Liver (tissue), 9 donors: ENCODE results near the gene TMEM205. TPM values are rescaled to one million over a fixed set of nuclear protein-coding genes. Genes with fewer than 3 reads are reported as not detected.

Experiments used
- DNase-seq: peaks from one replicate; pipeline ENCODE4 v3.0.0-alpha.2; 2017; ENCODE audit warnings: low spot score
- H3K27ac ChIP-seq, 2 donors: one replicate each; pipeline ENCODE4 v1.7.0; 2013; ENCODE audit warnings: inconsistent platforms in 2 of 2, low read length in 2 of 2, control low read depth in 1 of 2, low read depth in 1 of 2, mild to moderate bottlenecking in 1 of 2
- H3K27me3 ChIP-seq, 4 donors: one replicate each; pipeline versions ENCODE4 v1.6.1 to v1.7.0; 2013; ENCODE audit warnings: low read length in 3 of 4, inconsistent platforms in 1 of 4, mild to moderate bottlenecking in 1 of 4, moderate library complexity in 1 of 4; ENCODE audit not compliant: control insufficient read depth in 4 of 4, insufficient read depth in 4 of 4
- H3K36me3 ChIP-seq, 4 donors: one replicate each; pipeline versions ENCODE4 v1.6.1 to v1.7.0; 2013; ENCODE audit warnings: low read length in 3 of 4, mild to moderate bottlenecking in 3 of 4, low read depth in 1 of 4, moderate library complexity in 1 of 4; ENCODE audit not compliant: control insufficient read depth in 4 of 4, insufficient read depth in 3 of 4
- H3K4me1 ChIP-seq, 4 donors: one replicate each; pipeline versions ENCODE4 v1.6.1 to v1.7.0; 2013; ENCODE audit warnings: low read length in 3 of 4, mild to moderate bottlenecking in 3 of 4, moderate library complexity in 1 of 4; ENCODE audit not compliant: control insufficient read depth in 4 of 4, insufficient read depth in 4 of 4
- H3K4me3 ChIP-seq, 3 donors: one replicate each; pipeline versions ENCODE4 v1.6.1 to v1.7.0; 2013; ENCODE audit warnings: low read length in 3 of 3, control low read depth in 1 of 3, low read depth in 1 of 3, mild to moderate bottlenecking in 1 of 3
- H3K9ac ChIP-seq, 2 donors: one replicate each; pipeline ENCODE4 v1.7.0; 2013; ENCODE audit warnings: low read length in 2 of 2, mild to moderate bottlenecking in 2 of 2, moderate library complexity in 2 of 2, control low read depth in 1 of 2, low read depth in 1 of 2
- H3K9me3 ChIP-seq, 4 donors: one replicate each; pipeline versions ENCODE4 v1.6.1 to v1.7.0; 2013; ENCODE audit warnings: low read length in 3 of 4; ENCODE audit not compliant: control insufficient read depth in 4 of 4
- EGR1 ChIP-seq, 2 donors: IDR thresholded peaks; 2 replicates each; pipeline ENCODE4 v1.6.1; 2016 to 2018; ENCODE audit warnings: antibody characterized with exemption in 2 of 2, low read depth in 2 of 2
- FOXA1 ChIP-seq: IDR thresholded peaks from 2 replicates; pipeline ENCODE4 v1.6.1; 2016; ENCODE audit warnings: antibody characterized with exemption
- FOXA2 ChIP-seq: IDR thresholded peaks from 2 replicates; pipeline ENCODE4 v1.6.1; 2016; ENCODE audit warnings: antibody characterized with exemption
- GABPA ChIP-seq, 2 donors: IDR thresholded peaks in 1 of 2; conservative IDR thresholded peaks in 1 of 2; 2 replicates each; pipeline ENCODE4 v1.6.1; 2016; ENCODE audit warnings: antibody characterized with exemption in 2 of 2, mild to moderate bottlenecking in 1 of 2, moderate library complexity in 1 of 2
- HNF4A ChIP-seq, 2 donors: conservative IDR thresholded peaks; 2 replicates each; pipeline ENCODE4 v1.6.1; 2016; ENCODE audit warnings: antibody characterized with exemption in 2 of 2, mild to moderate bottlenecking in 2 of 2
- HNF4G ChIP-seq: IDR thresholded peaks from 2 replicates; pipeline ENCODE4 v1.6.1; 2016; ENCODE audit warnings: antibody characterized with exemption
- JUND ChIP-seq, 2 donors: IDR thresholded peaks; 2 replicates each; pipeline ENCODE4 v1.6.1; 2016; ENCODE audit warnings: antibody characterized with exemption in 2 of 2
- NR2F2 ChIP-seq: IDR thresholded peaks from 2 replicates; pipeline ENCODE4 v1.6.1; 2016; ENCODE audit warnings: antibody characterized with exemption
- RAD21 ChIP-seq, 2 donors: IDR thresholded peaks; 2 replicates each; pipeline ENCODE4 v1.6.1; 2016; ENCODE audit warnings: antibody characterized with exemption in 2 of 2, mild to moderate bottlenecking in 2 of 2
- RXRA ChIP-seq, 2 donors: IDR thresholded peaks; 2 replicates each; pipeline ENCODE4 v1.6.1; 2017 to 2018; ENCODE audit warnings: antibody characterized with exemption in 2 of 2, mild to moderate bottlenecking in 1 of 2
- SP1 ChIP-seq: IDR thresholded peaks from 2 replicates; pipeline ENCODE4 v1.6.1; 2018; ENCODE audit warnings: antibody characterized with exemption, mild to moderate bottlenecking
- TAF1 ChIP-seq: conservative IDR thresholded peaks from 2 replicates; pipeline ENCODE4 v1.6.1; 2016; ENCODE audit warnings: antibody characterized with exemption, mild to moderate bottlenecking
- YY1 ChIP-seq: IDR thresholded peaks from 2 replicates; pipeline ENCODE4 v1.6.1; 2016; ENCODE audit warnings: antibody characterized with exemption, mild to moderate bottlenecking
- WGBS: extraction: QIAGEN DNeasy Blood & Tissue Kit; methylation state at CpG from one replicate; pipeline ENCODE4 v1.1.7; 2013; 5-methylcytosine and 5-hydroxymethylcytosine counted together
- polyA plus RNA-seq, 2 donors: library from polyadenylated mRNA; stranded (reverse) in 1 of 2; unstranded in 1 of 2; fragments of 200-250 nt in 1 of 2; fragments of >200 nt in 1 of 2; fragmentation: Nextera tagmentation in 1 of 2; extraction: Ambion mirVana in 1 of 2; gene quantifications; one replicate each; pipeline versions ENCODE4 v1.2.1 to v1.2.3, GENCODE V29; 2013 to 2015
- total RNA-seq, 2 donors: library from RNA; depleted of rRNA; stranded (reverse); fragments of >200 nt; gene quantifications; one replicate each; pipeline ENCODE4 v1.2.3, GENCODE V29; 2014
- TF ChIP-seq, protein P1 (sequence below): IDR thresholded peaks from 2 replicates; pipeline ENCODE4 v1.6.1; 2016; ENCODE audit warnings: antibody characterized with exemption
- TF ChIP-seq, protein P2 (sequence below): fragments of 150-350 bp; IDR thresholded peaks from 2 replicates; pipeline ENCODE4 v1.5.1; 2017; ENCODE audit warnings: improper control_type of control experiment, low read depth, low read length; ENCODE audit not compliant: missing input control
- TF ChIP-seq, protein P3 (sequence below): IDR thresholded peaks from 2 replicates; pipeline ENCODE4 v1.6.1; 2016; ENCODE audit warnings: antibody characterized with exemption, mild to moderate bottlenecking
- TF ChIP-seq, protein P4 (sequence below): IDR thresholded peaks from 2 replicates; pipeline ENCODE4 v1.6.1; 2016; ENCODE audit warnings: antibody characterized with exemption
- donor health status: healthy.
- donor health status: healthy.
- donor health status: healthy.
- donor health status: healthy.
- donor health status: healthy.

TMEM205 gene
- total and polyA plus RNA-seq, 4 donors: 110 to 410 (median 272) TPM

DNA sequence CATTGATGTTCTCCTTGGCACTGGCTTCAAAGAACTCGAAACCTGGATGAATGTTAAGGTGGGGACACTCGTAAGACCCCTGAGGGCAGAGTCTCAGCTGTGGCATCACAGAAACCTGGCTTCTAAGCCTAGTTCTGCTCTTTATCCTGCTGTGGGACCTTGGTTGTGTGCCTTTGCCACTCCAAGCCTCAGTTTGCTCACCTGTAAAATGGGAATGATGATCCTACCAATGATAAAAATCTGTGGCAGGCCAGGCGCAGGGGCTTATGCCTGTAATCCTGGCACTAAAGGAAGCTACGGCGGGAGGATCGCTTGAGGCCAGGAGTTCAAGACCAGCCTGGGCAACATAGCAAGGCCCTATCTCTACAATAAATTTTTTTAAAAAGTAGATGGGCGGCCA lies 20.5 kb downstream of the TMEM205 start:
- Histone ChIP-seq H3K9me3 (no peaks in the 10 kb centered on the region), H3K9ac (no peak overlapping the region), H3K4me1 (peaks cover 6 to 16% (median 12%) of the 10 kb centered on the region in 4 donors), H3K36me3 (peaks cover 0 to 2% (median 0%) of the 10 kb centered on the region in 4 donors), H3K27me3 (no peaks in the 10 kb centered on the region), H3K4me3 (no peak overlapping the region), H3K27ac (no peak overlapping the region)
- WGBS: 94% methylated on average over 7 of the region's 7 CpGs
- DNase-seq: no peak
- TF ChIP-seq HNF4G (no peak), TAF1 (no peak), HNF4A (conservative IDR thresholded peaks at IDR 0.05) (no peak), JUND (IDR thresholded peaks at IDR 0.05) (no peak), YY1 (no peak), SP1 (no peak), EGR1 (IDR thresholded peaks at IDR 0.05; ENCODE audit: low read depth in 2 of 2) (no peak), RAD21 (IDR thresholded peaks at IDR 0.05) (no peak), GABPA (IDR thresholded peaks at IDR 0.05 in 1 of 2, conservative IDR thresholded peaks at IDR 0.05 in 1 of 2) (no peak)
- TF ChIP-seq, protein P1, sequence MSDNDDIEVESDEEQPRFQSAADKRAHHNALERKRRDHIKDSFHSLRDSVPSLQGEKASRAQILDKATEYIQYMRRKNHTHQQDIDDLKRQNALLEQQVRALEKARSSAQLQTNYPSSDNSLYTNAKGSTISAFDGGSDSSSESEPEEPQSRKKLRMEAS: no peak
- TF ChIP-seq, protein P2, sequence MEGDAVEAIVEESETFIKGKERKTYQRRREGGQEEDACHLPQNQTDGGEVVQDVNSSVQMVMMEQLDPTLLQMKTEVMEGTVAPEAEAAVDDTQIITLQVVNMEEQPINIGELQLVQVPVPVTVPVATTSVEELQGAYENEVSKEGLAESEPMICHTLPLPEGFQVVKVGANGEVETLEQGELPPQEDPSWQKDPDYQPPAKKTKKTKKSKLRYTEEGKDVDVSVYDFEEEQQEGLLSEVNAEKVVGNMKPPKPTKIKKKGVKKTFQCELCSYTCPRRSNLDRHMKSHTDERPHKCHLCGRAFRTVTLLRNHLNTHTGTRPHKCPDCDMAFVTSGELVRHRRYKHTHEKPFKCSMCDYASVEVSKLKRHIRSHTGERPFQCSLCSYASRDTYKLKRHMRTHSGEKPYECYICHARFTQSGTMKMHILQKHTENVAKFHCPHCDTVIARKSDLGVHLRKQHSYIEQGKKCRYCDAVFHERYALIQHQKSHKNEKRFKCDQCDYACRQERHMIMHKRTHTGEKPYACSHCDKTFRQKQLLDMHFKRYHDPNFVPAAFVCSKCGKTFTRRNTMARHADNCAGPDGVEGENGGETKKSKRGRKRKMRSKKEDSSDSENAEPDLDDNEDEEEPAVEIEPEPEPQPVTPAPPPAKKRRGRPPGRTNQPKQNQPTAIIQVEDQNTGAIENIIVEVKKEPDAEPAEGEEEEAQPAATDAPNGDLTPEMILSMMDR: no peak

DNA sequence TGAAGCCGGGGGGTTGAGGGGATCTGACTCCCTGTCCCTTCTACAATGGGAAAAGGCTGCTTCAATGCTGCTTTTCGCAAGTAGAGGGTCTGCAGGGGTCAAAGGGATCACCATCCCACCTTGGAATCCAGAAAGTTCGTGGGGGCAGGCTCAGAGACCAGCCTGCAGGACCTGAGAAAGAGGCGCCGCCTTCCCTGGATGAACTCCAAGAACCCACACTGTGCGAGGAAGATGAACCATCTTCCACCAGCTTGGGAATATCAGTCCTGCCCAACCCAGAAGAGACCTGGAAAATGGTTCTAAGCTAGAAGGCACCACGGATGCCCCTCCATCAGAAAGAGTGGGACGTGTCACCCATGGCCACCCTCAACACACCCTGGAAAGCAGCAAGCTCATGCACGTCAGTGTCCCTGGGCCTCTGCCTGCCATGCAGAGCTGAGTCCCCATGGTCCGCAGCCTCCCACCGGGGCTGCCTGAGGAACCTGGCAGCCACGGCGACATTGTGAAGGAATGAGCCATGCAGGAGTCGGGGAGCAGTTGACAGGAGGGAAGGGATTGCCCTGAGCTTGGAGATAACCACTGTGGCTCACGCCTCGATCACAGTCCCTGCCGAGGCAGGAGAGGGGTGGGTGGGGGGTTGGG lies 21.2 kb downstream of the TMEM205 start:
- Histone ChIP-seq H3K4me1 (peaks cover 6 to 16% (median 12%) of the 10 kb centered on the region in 4 donors), H3K36me3 (peaks cover 0 to 2% (median 0%) of the 10 kb centered on the region in 4 donors), H3K9ac (no peak overlapping the region), H3K27ac (peak overlapping the region; percentile 64 to 85), H3K9me3 (no peaks in the 10 kb centered on the region), H3K4me3 (no peak overlapping the region), H3K27me3 (no peaks in the 10 kb centered on the region)
- TF ChIP-seq HNF4G (peak; percentile 1), FOXA1 (no peak), SP1 (no peak)
- TF ChIP-seq, protein P1: no peak
- 86% methylated on average over 17 of the region's 17 CpGs for WGBS
- DNase-seq: no peak

DNA sequence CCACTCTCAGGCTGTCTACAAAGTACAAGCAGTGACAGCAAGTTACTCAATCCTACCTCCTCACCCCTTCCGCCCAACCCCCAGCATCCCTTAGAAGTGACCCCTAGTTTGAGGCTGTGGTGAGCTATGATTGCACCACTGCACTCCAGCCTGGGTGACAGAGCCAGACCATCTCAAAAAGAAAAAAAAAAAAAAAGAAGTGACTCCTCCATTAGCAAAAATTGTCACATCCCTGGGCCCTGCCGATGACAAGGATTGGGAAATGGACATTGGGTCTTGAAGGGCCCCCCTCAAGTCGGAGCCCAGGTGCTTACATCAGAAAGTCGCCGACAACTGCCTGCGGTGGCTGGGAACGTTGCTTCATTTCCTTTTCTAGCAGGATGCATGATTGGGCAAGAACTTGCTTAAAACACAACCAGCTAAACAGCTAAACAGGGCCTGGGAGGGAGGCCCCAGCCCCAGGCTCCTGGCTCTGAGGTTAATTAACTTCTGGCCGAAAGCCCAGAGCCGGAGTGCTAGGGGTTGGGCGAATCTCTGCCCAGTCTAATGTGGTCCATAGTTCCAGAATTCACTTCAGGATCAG lies 21.9 kb downstream of the TMEM205 start:
- peak overlapping the region; percentile 64 to 85 for H3K27ac ChIP-seq
- no peaks in the 10 kb centered on the region for H3K9me3 ChIP-seq
- H3K36me3 ChIP-seq: peaks cover 0 to 2% (median 0%) of the 10 kb centered on the region in 4 donors
- WGBS: 9% methylated on average over 10 of the region's 10 CpGs
- peaks cover 6 to 16% (median 12%) of the 10 kb centered on the region in 4 donors for H3K4me1 ChIP-seq
- no peak overlapping the region for H3K9ac ChIP-seq
- H3K27me3 ChIP-seq: no peaks in the 10 kb centered on the region
- peak; percentile 55 for DNase-seq
- peak overlapping the region in 1 of 3 donors; percentile 32 for H3K4me3 ChIP-seq
- TF ChIP-seq FOXA2 (no peak), TAF1 (no peak), NR2F2 (no peak), EGR1 (IDR thresholded peaks at IDR 0.05; ENCODE audit: low read depth in 2 of 2) (peak in 1 of 2 donors; percentile 43), HNF4A (conservative IDR thresholded peaks at IDR 0.05) (peak; percentile 52 to 53), GABPA (IDR thresholded peaks at IDR 0.05 in 1 of 2, conservative IDR thresholded peaks at IDR 0.05 in 1 of 2) (peak; percentile 38 to 77), JUND (IDR thresholded peaks at IDR 0.05) (peak in 1 of 2 donors; percentile 22), RXRA (IDR thresholded peaks at IDR 0.05) (peak; percentile 66 to 70), YY1 (peak; percentile 65), FOXA1 (no peak), HNF4G (peak; percentile 5)
- TF ChIP-seq, protein P3, sequence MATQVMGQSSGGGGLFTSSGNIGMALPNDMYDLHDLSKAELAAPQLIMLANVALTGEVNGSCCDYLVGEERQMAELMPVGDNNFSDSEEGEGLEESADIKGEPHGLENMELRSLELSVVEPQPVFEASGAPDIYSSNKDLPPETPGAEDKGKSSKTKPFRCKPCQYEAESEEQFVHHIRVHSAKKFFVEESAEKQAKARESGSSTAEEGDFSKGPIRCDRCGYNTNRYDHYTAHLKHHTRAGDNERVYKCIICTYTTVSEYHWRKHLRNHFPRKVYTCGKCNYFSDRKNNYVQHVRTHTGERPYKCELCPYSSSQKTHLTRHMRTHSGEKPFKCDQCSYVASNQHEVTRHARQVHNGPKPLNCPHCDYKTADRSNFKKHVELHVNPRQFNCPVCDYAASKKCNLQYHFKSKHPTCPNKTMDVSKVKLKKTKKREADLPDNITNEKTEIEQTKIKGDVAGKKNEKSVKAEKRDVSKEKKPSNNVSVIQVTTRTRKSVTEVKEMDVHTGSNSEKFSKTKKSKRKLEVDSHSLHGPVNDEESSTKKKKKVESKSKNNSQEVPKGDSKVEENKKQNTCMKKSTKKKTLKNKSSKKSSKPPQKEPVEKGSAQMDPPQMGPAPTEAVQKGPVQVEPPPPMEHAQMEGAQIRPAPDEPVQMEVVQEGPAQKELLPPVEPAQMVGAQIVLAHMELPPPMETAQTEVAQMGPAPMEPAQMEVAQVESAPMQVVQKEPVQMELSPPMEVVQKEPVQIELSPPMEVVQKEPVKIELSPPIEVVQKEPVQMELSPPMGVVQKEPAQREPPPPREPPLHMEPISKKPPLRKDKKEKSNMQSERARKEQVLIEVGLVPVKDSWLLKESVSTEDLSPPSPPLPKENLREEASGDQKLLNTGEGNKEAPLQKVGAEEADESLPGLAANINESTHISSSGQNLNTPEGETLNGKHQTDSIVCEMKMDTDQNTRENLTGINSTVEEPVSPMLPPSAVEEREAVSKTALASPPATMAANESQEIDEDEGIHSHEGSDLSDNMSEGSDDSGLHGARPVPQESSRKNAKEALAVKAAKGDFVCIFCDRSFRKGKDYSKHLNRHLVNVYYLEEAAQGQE: peak; percentile 69
- TF ChIP-seq, protein P2: no peak
- TF ChIP-seq, protein P4, sequence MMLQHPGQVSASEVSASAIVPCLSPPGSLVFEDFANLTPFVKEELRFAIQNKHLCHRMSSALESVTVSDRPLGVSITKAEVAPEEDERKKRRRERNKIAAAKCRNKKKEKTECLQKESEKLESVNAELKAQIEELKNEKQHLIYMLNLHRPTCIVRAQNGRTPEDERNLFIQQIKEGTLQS: peak; percentile 28
